ENCODE measurements around the gene SRM. TPM values are rescaled to one million over a fixed set of nuclear protein-coding genes. Genes with fewer than 3 reads are reported as not detected.
"Not testable (repeated sequence)": the region's sequence is repeated elsewhere in the genome, so short reads cannot be mapped to it uniquely, and the experiment has no call there.

Gene SRM
- total and polyA plus RNA-seq, 4 donors = 8.6 to 59.1 (median 24.3) TPM

- Histone ChIP-seq H3K4me1 (ENCODE audit: control insufficient read depth in 4 of 4, insufficient read depth in 4 of 4, low read length in 3 of 4) (peaks cover 2 to 18% (median 9%) of the 10 kb centered on the region in 4 donors), H3K9me3 (ENCODE audit: control insufficient read depth in 4 of 4, low read length in 3 of 4) (no peaks in the 10 kb centered on the region), H3K9ac (ENCODE audit: low read depth in 1 of 2, low read length in 2 of 2) (peak within 1 kb of the TSS; percentile 79 to 90), H3K27ac (ENCODE audit: low read depth in 1 of 2, low read length in 2 of 2) (peak within 1 kb of the TSS; percentile 59 to 63), H3K4me3 (ENCODE audit: low read depth in 1 of 3, low read length in 3 of 3) (peak within 1 kb of the TSS; percentile 86 to 99 (median 98)), H3K27me3 (ENCODE audit: control insufficient read depth in 4 of 4, insufficient read depth in 4 of 4, low read length in 3 of 4) (no peaks in the 10 kb centered on the region), H3K36me3 (ENCODE audit: control insufficient read depth in 4 of 4, insufficient read depth in 3 of 4, low read depth in 1 of 4, low read length in 3 of 4) (peaks cover 0 to 12% (median 8%) of the 10 kb centered on the region in 4 donors)
- WGBS = under 1% methylated on average over 78 of the region's 78 CpGs
- peak; percentile 97 for DNase-seq (ENCODE audit: low spot score)
- TF ChIP-seq ZBTB33 (IDR thresholded peaks at IDR 0.05) (peak; percentile 99), YY1 (IDR thresholded peaks at IDR 0.05) (peak; percentile 98), RAD21 (IDR thresholded peaks at IDR 0.05) (no peak), FOXA2 (IDR thresholded peaks at IDR 0.05) (no peak), EGR1 (IDR thresholded peaks at IDR 0.05; ENCODE audit: low read depth in 2 of 2) (no peak)
- TF ChIP-seq, protein P1, sequence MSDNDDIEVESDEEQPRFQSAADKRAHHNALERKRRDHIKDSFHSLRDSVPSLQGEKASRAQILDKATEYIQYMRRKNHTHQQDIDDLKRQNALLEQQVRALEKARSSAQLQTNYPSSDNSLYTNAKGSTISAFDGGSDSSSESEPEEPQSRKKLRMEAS (IDR thresholded peaks at IDR 0.05) = no peak
Measured at GRCh38 chr1:11099310-11100148, 39.7 kb upstream of the SRM start, which contains the start of gene EXOSC10. Gene EXOSC10 (minus strand): TSS chr1:11099869. CDS start chr1:11099831, 38 bp downstream.

- peak overlapping the region in 1 of 2 donors; percentile 63 for H3K27ac ChIP-seq (ENCODE audit: low read depth in 1 of 2, low read length in 2 of 2)
- peaks cover 3 to 14% (median 9%) of the 10 kb centered on the region in 4 donors for H3K36me3 ChIP-seq (ENCODE audit: control insufficient read depth in 4 of 4, insufficient read depth in 3 of 4, low read depth in 1 of 4, low read length in 3 of 4)
- H3K9ac ChIP-seq (ENCODE audit: low read depth in 1 of 2, low read length in 2 of 2) = peak overlapping the region; percentile 79 to 90
- 16% methylated on average over 5 of the region's 5 CpGs for WGBS
- no peaks in the 10 kb centered on the region for H3K9me3 ChIP-seq (ENCODE audit: control insufficient read depth in 4 of 4, low read length in 3 of 4)
- DNase-seq (ENCODE audit: low spot score) = no peak
- H3K4me1 ChIP-seq (ENCODE audit: control insufficient read depth in 4 of 4, insufficient read depth in 4 of 4, low read length in 3 of 4) = peaks cover 2 to 18% (median 9%) of the 10 kb centered on the region in 4 donors
- TF ChIP-seq TAF1 (conservative IDR thresholded peaks at IDR 0.05) = no peak
- TF ChIP-seq RXRA (IDR thresholded peaks at IDR 0.05) = no peak
- no peak for TF ChIP-seq NR2F2 (IDR thresholded peaks at IDR 0.05)
- TF ChIP-seq FOXA1 (IDR thresholded peaks at IDR 0.05) = no peak
- no peak for TF ChIP-seq GABPA (IDR thresholded peaks at IDR 0.05 in 1 of 2, conservative IDR thresholded peaks at IDR 0.05 in 1 of 2)
- TF ChIP-seq, protein P1 (IDR thresholded peaks at IDR 0.05) = no peak
- TF ChIP-seq, protein P2, sequence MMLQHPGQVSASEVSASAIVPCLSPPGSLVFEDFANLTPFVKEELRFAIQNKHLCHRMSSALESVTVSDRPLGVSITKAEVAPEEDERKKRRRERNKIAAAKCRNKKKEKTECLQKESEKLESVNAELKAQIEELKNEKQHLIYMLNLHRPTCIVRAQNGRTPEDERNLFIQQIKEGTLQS (IDR thresholded peaks at IDR 0.05) = no peak
- no peak for TF ChIP-seq ZBTB33 (IDR thresholded peaks at IDR 0.05)
- no peak for TF ChIP-seq SP1 (IDR thresholded peaks at IDR 0.05)
- no peak for TF ChIP-seq YY1 (IDR thresholded peaks at IDR 0.05)
- TF ChIP-seq RAD21 (IDR thresholded peaks at IDR 0.05) = no peak
- no peak for TF ChIP-seq EGR1 (IDR thresholded peaks at IDR 0.05; ENCODE audit: low read depth in 2 of 2)
- TF ChIP-seq, protein P3, sequence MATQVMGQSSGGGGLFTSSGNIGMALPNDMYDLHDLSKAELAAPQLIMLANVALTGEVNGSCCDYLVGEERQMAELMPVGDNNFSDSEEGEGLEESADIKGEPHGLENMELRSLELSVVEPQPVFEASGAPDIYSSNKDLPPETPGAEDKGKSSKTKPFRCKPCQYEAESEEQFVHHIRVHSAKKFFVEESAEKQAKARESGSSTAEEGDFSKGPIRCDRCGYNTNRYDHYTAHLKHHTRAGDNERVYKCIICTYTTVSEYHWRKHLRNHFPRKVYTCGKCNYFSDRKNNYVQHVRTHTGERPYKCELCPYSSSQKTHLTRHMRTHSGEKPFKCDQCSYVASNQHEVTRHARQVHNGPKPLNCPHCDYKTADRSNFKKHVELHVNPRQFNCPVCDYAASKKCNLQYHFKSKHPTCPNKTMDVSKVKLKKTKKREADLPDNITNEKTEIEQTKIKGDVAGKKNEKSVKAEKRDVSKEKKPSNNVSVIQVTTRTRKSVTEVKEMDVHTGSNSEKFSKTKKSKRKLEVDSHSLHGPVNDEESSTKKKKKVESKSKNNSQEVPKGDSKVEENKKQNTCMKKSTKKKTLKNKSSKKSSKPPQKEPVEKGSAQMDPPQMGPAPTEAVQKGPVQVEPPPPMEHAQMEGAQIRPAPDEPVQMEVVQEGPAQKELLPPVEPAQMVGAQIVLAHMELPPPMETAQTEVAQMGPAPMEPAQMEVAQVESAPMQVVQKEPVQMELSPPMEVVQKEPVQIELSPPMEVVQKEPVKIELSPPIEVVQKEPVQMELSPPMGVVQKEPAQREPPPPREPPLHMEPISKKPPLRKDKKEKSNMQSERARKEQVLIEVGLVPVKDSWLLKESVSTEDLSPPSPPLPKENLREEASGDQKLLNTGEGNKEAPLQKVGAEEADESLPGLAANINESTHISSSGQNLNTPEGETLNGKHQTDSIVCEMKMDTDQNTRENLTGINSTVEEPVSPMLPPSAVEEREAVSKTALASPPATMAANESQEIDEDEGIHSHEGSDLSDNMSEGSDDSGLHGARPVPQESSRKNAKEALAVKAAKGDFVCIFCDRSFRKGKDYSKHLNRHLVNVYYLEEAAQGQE (IDR thresholded peaks at IDR 0.05) = no peak
- TF ChIP-seq, protein P4, sequence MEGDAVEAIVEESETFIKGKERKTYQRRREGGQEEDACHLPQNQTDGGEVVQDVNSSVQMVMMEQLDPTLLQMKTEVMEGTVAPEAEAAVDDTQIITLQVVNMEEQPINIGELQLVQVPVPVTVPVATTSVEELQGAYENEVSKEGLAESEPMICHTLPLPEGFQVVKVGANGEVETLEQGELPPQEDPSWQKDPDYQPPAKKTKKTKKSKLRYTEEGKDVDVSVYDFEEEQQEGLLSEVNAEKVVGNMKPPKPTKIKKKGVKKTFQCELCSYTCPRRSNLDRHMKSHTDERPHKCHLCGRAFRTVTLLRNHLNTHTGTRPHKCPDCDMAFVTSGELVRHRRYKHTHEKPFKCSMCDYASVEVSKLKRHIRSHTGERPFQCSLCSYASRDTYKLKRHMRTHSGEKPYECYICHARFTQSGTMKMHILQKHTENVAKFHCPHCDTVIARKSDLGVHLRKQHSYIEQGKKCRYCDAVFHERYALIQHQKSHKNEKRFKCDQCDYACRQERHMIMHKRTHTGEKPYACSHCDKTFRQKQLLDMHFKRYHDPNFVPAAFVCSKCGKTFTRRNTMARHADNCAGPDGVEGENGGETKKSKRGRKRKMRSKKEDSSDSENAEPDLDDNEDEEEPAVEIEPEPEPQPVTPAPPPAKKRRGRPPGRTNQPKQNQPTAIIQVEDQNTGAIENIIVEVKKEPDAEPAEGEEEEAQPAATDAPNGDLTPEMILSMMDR (IDR thresholded peaks at IDR 0.05; ENCODE audit: low read depth, low read length, missing input control) = no peak
- H3K4me3 ChIP-seq (ENCODE audit: low read depth in 1 of 3, low read length in 3 of 3) = peak overlapping the region; percentile 86 to 99 (median 98)
- H3K27me3 ChIP-seq (ENCODE audit: control insufficient read depth in 4 of 4, insufficient read depth in 4 of 4, low read length in 3 of 4) = no peaks in the 10 kb centered on the region
Measured at GRCh38 chr1:11098931-11099309, 39.1 kb upstream of the SRM start.

GRCh38 chr1:11083784-11084183 is 24.0 kb upstream of the SRM start:
- H3K9ac ChIP-seq (ENCODE audit: low read depth in 1 of 2, low read length in 2 of 2); H3K4me1 ChIP-seq (ENCODE audit: control insufficient read depth in 4 of 4, insufficient read depth in 4 of 4, low read length in 3 of 4); H3K27me3 ChIP-seq (ENCODE audit: control insufficient read depth in 4 of 4, insufficient read depth in 4 of 4, low read length in 3 of 4); H3K9me3 ChIP-seq (ENCODE audit: control insufficient read depth in 4 of 4, low read length in 3 of 4); H3K27ac ChIP-seq (ENCODE audit: low read depth in 1 of 2, low read length in 2 of 2); DNase-seq (ENCODE audit: low spot score); H3K4me3 ChIP-seq (ENCODE audit: low read depth in 1 of 3, low read length in 3 of 3): not testable (repeated sequence)
- H3K36me3 ChIP-seq (ENCODE audit: control insufficient read depth in 4 of 4, insufficient read depth in 3 of 4, low read depth in 1 of 4, low read length in 3 of 4) = peaks cover 0 to 51% (median 37%) of the 10 kb centered on the region in 4 donors
- 91% methylated on average over 2 of the region's 3 CpGs for WGBS

All from liver (tissue), 9 donors.